Measurements from ENCODE around the gene ATP5F1E. TPM values are rescaled to one million over a fixed set of nuclear protein-coding genes. Genes with fewer than 3 reads are reported as not detected.

The ATP5F1E gene
- total and polyA plus RNA-seq, 10 of the 15 experiments (the other 5 are each of a cell fraction or from before 2014, with no cell fraction given), result 49.0 to 407 (median 117) TPM

DNA sequence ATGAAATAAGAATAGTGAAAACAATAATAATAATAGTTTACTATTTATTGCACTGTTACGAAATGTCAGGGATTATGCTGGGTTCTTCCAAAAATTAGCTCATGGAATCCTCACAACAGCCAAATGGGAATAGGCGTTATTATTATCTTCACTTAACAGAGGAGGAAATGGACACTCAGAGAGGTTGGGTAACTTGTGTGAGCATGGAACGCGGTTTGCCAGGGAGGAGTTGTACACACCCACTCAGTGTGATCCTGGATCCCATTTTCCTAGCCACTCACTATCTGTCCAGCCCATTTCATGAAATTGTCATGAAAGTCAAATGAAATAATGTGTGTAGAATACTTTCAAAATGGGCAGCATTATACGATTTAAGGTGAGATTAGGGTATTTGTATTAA, 46.5 kb downstream of the ATP5F1E start:
- no peaks in the 10 kb centered on the region for H3K27me3 ChIP-seq (replicated peaks in 1 of 2; ENCODE audit: control insufficient read depth in 2 of 2, insufficient read depth in 2 of 2, low read length in 1 of 2)
- peaks cover 17 to 26% of the 10 kb centered on the region in 2 experiments for H3K36me3 ChIP-seq (ENCODE audit: control insufficient read depth in 2 of 2, insufficient read depth in 2 of 2, low read length in 1 of 2)
- H3K27ac ChIP-seq (ENCODE audit: control insufficient read depth, insufficient read depth), result no peak overlapping the region
- ChIA-PET POLR2A (no interaction called here), SMC1A (ENCODE audit: uncharacterized antibody, unreplicated experiment) (interaction anchor here (1.0 to 1.4 kb wide), 3 partner anchors 21 to 78 kb away, joined by 3 to 8 read pairs (median 4); no protein-coding TSS in a partner anchor), CTCF (no interaction called here), RAD21 (ENCODE audit: unreplicated experiment) (no interaction called here)
- BruUV-seq (replicated peaks), result no TSS peak
- no peaks in the 10 kb centered on the region for H3K9me3 ChIP-seq (replicated peaks; ENCODE audit: control insufficient read depth, insufficient read depth, low read length)
- FAIRE-seq, result no peak
- no peak overlapping the region for H3K9ac ChIP-seq (ENCODE audit: control insufficient read depth, insufficient read depth, low read length)
- intact Hi-C loops (cut with micrococcal nuclease; ENCODE audit: unreplicated experiment) (loop anchor here (2.0 to 10.0 kb wide), 3 partner anchors 19 to 331 kb away; partner anchors contain the start of genes ATP5F1E and STX16), in situ Hi-C loops (cut with MboI) (no loop called here)
- TF ChIP-seq CHD2 (IDR thresholded peaks at IDR 0.05; ENCODE audit: borderline replicate concordance, low read depth, low read length), result no peak
- TF ChIP-seq CREB1 (IDR thresholded peaks at IDR 0.05; ENCODE audit: low read depth), result no peak
- TF ChIP-seq RAD51 (IDR thresholded peaks at IDR 0.05), result no peak
- no peak for TF ChIP-seq TARDBP (IDR thresholded peaks at IDR 0.05; ENCODE audit: borderline replicate concordance)
- no peak for TF ChIP-seq CHD4 (IDR thresholded peaks at IDR 0.05)
- TF ChIP-seq ASH2L (IDR thresholded peaks at IDR 0.05; ENCODE audit: borderline replicate concordance, low read depth), result no peak
- H3K4me1 ChIP-seq (ENCODE audit: control insufficient read depth, insufficient read depth, low read length), result peaks cover 10% of the 10 kb centered on the region
- DNase-seq (ENCODE audit: low read depth, low spot score), result no peak
- 95% methylated on average over 5 of the region's 5 CpGs for WGBS (ENCODE audit: insufficient coverage, insufficient replicate concordance, low lambda C conversion rate, missing lambda C conversion rate)
- H4K20me1 ChIP-seq (ENCODE audit: control insufficient read depth, insufficient read depth), result no peaks in the 10 kb centered on the region
- H3K4me2 ChIP-seq (ENCODE audit: control insufficient read depth, insufficient read depth), result no peak overlapping the region
- no peak for ATAC-seq
- H2AFZ ChIP-seq (ENCODE audit: control insufficient read depth, low read depth, low read length), result no peak overlapping the region
- H3K4me3 ChIP-seq, result no peak overlapping the region
- peaks cover 49% of the 10 kb centered on the region for H3K79me2 ChIP-seq (ENCODE audit: control insufficient read depth, insufficient read depth, low read length)

DNA sequence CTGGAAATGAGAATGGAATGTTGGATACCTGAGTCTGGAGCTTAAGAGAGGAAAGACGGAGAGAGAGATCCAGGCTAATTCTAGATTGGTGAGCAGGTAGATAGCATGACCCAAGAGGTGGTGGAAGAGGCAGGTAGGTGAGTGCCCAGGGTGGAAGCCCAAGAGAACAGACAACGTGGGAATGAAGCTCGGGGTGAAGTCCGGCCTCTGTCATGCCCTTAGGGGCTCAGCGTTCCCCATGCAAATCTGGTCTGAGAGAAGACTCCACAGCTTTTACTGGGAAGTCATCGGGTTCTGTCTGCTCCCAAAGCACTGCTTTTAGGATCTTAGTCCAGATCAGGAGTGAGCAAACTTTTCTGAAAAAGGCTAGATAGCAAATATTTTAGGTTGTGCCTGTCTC, 47.4 kb downstream of the ATP5F1E start:
- FAIRE-seq (no peak), ATAC-seq (no peak), DNase-seq (ENCODE audit: low read depth, low spot score) (no peak)
- peaks cover 14% of the 10 kb centered on the region for H3K4me1 ChIP-seq (ENCODE audit: control insufficient read depth, insufficient read depth, low read length)
- RAD21 ChIA-PET (ENCODE audit: unreplicated experiment), result no interaction called here
- no peak overlapping the region for H3K27ac ChIP-seq (ENCODE audit: control insufficient read depth, insufficient read depth)
- intact Hi-C loops (cut with micrococcal nuclease; ENCODE audit: unreplicated experiment), result loop anchor here (2.0 to 10.0 kb wide), 4 partner anchors 20 to 330 kb away; partner anchors contain the start of genes ATP5F1E and STX16
- H3K36me3 ChIP-seq (ENCODE audit: control insufficient read depth in 2 of 2, insufficient read depth in 2 of 2, low read length in 1 of 2), result peaks cover 14 to 23% of the 10 kb centered on the region in 2 experiments
- peak overlapping the region; percentile 52 for H3K4me2 ChIP-seq (ENCODE audit: control insufficient read depth, insufficient read depth)
- 94% methylated on average over 6 of the region's 6 CpGs for WGBS (ENCODE audit: insufficient coverage, insufficient replicate concordance, low lambda C conversion rate, missing lambda C conversion rate)
- peak overlapping the region; percentile 27 for H3K4me3 ChIP-seq
- CTCF ChIA-PET, result interaction anchor here (0.6 kb wide), 1 partner anchor 254 kb away, joined by 3 read pairs; no protein-coding TSS in a partner anchor
- in situ Hi-C loops (cut with MboI), result loop anchor here (5.0 kb wide), 1 partner anchor 77 kb away; no protein-coding TSS in a partner anchor
- TF ChIP-seq JUNB (IDR thresholded peaks at IDR 0.05) (no peak), SMAD1 (IDR thresholded peaks at IDR 0.05; ENCODE audit: low read depth, partially characterized antibody) (no peak), IRF4 (IDR thresholded peaks at IDR 0.05; ENCODE audit: low read depth, low read length) (no peak), SMC3 (IDR thresholded peaks at IDR 0.05; ENCODE audit: borderline replicate concordance, low read length) (no peak), PAX8 (IDR thresholded peaks at IDR 0.05) (no peak)
- TF ChIP-seq, protein P1, sequence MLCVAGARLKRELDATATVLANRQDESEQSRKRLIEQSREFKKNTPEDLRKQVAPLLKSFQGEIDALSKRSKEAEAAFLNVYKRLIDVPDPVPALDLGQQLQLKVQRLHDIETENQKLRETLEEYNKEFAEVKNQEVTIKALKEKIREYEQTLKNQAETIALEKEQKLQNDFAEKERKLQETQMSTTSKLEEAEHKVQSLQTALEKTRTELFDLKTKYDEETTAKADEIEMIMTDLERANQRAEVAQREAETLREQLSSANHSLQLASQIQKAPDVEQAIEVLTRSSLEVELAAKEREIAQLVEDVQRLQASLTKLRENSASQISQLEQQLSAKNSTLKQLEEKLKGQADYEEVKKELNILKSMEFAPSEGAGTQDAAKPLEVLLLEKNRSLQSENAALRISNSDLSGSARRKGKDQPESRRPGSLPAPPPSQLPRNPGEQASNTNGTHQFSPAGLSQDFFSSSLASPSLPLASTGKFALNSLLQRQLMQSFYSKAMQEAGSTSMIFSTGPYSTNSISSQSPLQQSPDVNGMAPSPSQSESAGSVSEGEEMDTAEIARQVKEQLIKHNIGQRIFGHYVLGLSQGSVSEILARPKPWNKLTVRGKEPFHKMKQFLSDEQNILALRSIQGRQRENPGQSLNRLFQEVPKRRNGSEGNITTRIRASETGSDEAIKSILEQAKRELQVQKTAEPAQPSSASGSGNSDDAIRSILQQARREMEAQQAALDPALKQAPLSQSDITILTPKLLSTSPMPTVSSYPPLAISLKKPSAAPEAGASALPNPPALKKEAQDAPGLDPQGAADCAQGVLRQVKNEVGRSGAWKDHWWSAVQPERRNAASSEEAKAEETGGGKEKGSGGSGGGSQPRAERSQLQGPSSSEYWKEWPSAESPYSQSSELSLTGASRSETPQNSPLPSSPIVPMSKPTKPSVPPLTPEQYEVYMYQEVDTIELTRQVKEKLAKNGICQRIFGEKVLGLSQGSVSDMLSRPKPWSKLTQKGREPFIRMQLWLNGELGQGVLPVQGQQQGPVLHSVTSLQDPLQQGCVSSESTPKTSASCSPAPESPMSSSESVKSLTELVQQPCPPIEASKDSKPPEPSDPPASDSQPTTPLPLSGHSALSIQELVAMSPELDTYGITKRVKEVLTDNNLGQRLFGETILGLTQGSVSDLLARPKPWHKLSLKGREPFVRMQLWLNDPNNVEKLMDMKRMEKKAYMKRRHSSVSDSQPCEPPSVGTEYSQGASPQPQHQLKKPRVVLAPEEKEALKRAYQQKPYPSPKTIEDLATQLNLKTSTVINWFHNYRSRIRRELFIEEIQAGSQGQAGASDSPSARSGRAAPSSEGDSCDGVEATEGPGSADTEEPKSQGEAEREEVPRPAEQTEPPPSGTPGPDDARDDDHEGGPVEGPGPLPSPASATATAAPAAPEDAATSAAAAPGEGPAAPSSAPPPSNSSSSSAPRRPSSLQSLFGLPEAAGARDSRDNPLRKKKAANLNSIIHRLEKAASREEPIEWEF (IDR thresholded peaks at IDR 0.05; ENCODE audit: insufficient replicate concordance, low read depth, low read length), result no peak
- no peak overlapping the region for H2AFZ ChIP-seq (ENCODE audit: control insufficient read depth, low read depth, low read length)
- SMC1A ChIA-PET (ENCODE audit: uncharacterized antibody, unreplicated experiment), result interaction anchor here (1.0 to 1.6 kb wide), 4 partner anchors 22 to 77 kb away, joined by 3 to 8 read pairs (median 4); no protein-coding TSS in a partner anchor
- H3K27me3 ChIP-seq (replicated peaks in 1 of 2; ENCODE audit: control insufficient read depth in 2 of 2, insufficient read depth in 2 of 2, low read length in 1 of 2), result no peaks in the 10 kb centered on the region
- no peaks in the 10 kb centered on the region for H4K20me1 ChIP-seq (ENCODE audit: control insufficient read depth, insufficient read depth)
- no peaks in the 10 kb centered on the region for H3K9me3 ChIP-seq (replicated peaks; ENCODE audit: control insufficient read depth, insufficient read depth, low read length)
- peaks cover 49% of the 10 kb centered on the region for H3K79me2 ChIP-seq (ENCODE audit: control insufficient read depth, insufficient read depth, low read length)
- H3K9ac ChIP-seq (ENCODE audit: control insufficient read depth, insufficient read depth, low read length), result no peak overlapping the region
- POLR2A ChIA-PET, result interaction anchor here (1.0 to 2.3 kb wide), 6 partner anchors 8 to 93 kb away, joined by 3 to 11 read pairs (median 3); partner anchors contain the start of gene ATP5F1E
- BruUV-seq (replicated peaks), result TSS peak; percentile 38

Data from GM12878 (cell line).